H9 (cell line): ENCODE measurements around the gene TUBA1A. TPM values are rescaled to one million over a fixed set of nuclear protein-coding genes. Genes with fewer than 3 reads are reported as not detected.
"Not testable (repeated sequence)": the region's sequence is repeated elsewhere in the genome, so short reads cannot be mapped to it uniquely, and the experiment has no call there.

ENCODE experiments used
- DNase-seq: peaks from one replicate; pipeline ENCODE4 v3.0.0-alpha.2; 2017
- H2AFZ ChIP-seq: one replicate; pipeline ENCODE4 v1.6.1; 2013; ENCODE audit warnings: mild to moderate bottlenecking, low read length, control low read depth, moderate library complexity
- H2AK5ac ChIP-seq: 2 replicates; pipeline ENCODE4 v1.6.1; 2013; ENCODE audit warnings: low read length, control low read depth, mixed read lengths; ENCODE audit not compliant: insufficient read length
- H2BK120ac ChIP-seq: one replicate; pipeline ENCODE4 v1.6.1; 2013; ENCODE audit warnings: low read depth, mild to moderate bottlenecking, low read length, control low read depth, inconsistent platforms; ENCODE audit not compliant: poor library complexity, severe bottlenecking
- H2BK12ac ChIP-seq: 2 replicates; pipeline ENCODE4 v1.6.1; 2013; ENCODE audit warnings: low read length, control low read depth, mixed read lengths, low read depth; ENCODE audit not compliant: insufficient read length
- H2BK15ac ChIP-seq: 2 replicates; pipeline ENCODE4 v1.6.1; 2013; ENCODE audit warnings: low read depth, low read length, control low read depth
- H2BK20ac ChIP-seq: one replicate; pipeline ENCODE4 v1.6.1; 2013; ENCODE audit warnings: low read depth, mild to moderate bottlenecking, low read length, control low read depth, inconsistent platforms; ENCODE audit not compliant: poor library complexity, severe bottlenecking
- H2BK5ac ChIP-seq: 2 replicates; pipeline ENCODE4 v1.6.1; 2013; ENCODE audit warnings: low read length, control low read depth, mixed read lengths; ENCODE audit not compliant: insufficient read length
- H3K14ac ChIP-seq: 2 replicates; pipeline ENCODE4 v1.6.1; 2013; ENCODE audit warnings: low read length, control low read depth; ENCODE audit not compliant: insufficient read depth
- H3K18ac ChIP-seq: 2 replicates; pipeline ENCODE4 v1.6.1; 2013; ENCODE audit warnings: low read depth, mild to moderate bottlenecking, mixed read lengths, low read length, control low read depth; ENCODE audit not compliant: insufficient read length
- H3K23ac ChIP-seq: 2 replicates; pipeline ENCODE4 v1.6.1; 2013; ENCODE audit warnings: low read length, control low read depth, mixed read lengths, low read depth; ENCODE audit not compliant: insufficient read length
- H3K23me2 ChIP-seq: 2 replicates; pipeline ENCODE4 v1.6.1; 2013; ENCODE audit warnings: low read depth, mild to moderate bottlenecking, mixed read lengths, low read length, control low read depth; ENCODE audit not compliant: insufficient read length, poor library complexity, severe bottlenecking
- H3K27ac ChIP-seq: 2 replicates; pipeline ENCODE4 v1.5.1; 2013; ENCODE audit warnings: low read length, control low read depth, mixed read lengths, low read depth; ENCODE audit not compliant: insufficient read length
- H3K27me3 ChIP-seq: 2 replicates; pipeline ENCODE4 v1.6.1; 2013; ENCODE audit warnings: low read length, control low read depth, inconsistent platforms; ENCODE audit not compliant: insufficient read depth
- H3K4ac ChIP-seq: 2 replicates; pipeline ENCODE4 v1.6.1; 2013; ENCODE audit warnings: low read depth, mild to moderate bottlenecking, control low read depth, inconsistent platforms, low read length, moderate library complexity
- H3K4me1 ChIP-seq: 2 replicates; pipeline ENCODE4 v1.6.1; 2013; ENCODE audit warnings: low read length, control low read depth, inconsistent platforms; ENCODE audit not compliant: insufficient read depth
- H3K4me2 ChIP-seq: 2 replicates; pipeline ENCODE4 v1.6.1; 2013; ENCODE audit warnings: low read length, control low read depth, mixed read lengths; ENCODE audit not compliant: insufficient read length, insufficient read depth
- H3K56ac ChIP-seq: 2 replicates; pipeline ENCODE4 v1.6.1; 2013; ENCODE audit warnings: low read depth, mild to moderate bottlenecking, mixed read lengths, low read length, control low read depth; ENCODE audit not compliant: insufficient read length
- H3K79me1 ChIP-seq: 2 replicates; pipeline ENCODE4 v1.6.1; 2013; ENCODE audit warnings: low read depth, mild to moderate bottlenecking, moderate library complexity, low read length, control low read depth, inconsistent platforms; ENCODE audit not compliant: insufficient read depth, poor library complexity, severe bottlenecking
- H3K79me2 ChIP-seq: 2 replicates; pipeline ENCODE4 v1.6.1; 2013; ENCODE audit warnings: low read length, control low read depth, inconsistent platforms; ENCODE audit not compliant: insufficient read depth
- H3K9ac ChIP-seq: 2 replicates; pipeline ENCODE4 v1.6.1; 2013; ENCODE audit warnings: low read length, control low read depth, mixed read lengths; ENCODE audit not compliant: insufficient read length; ENCODE audit errors: extremely low read depth
- H3K9me3 ChIP-seq: one replicate; pipeline ENCODE4 v1.6.1; 2013; ENCODE audit warnings: low read depth, low read length, inconsistent platforms; ENCODE audit not compliant: control insufficient read depth
- H3T11ph ChIP-seq: one replicate; pipeline ENCODE4 v1.6.1; 2013; ENCODE audit warnings: mild to moderate bottlenecking, low read length, control low read depth, inconsistent platforms
- H4K20me1 ChIP-seq: one replicate; pipeline ENCODE4 v1.6.1; 2013; ENCODE audit not compliant: control insufficient read depth, insufficient read length, insufficient read depth
- H4K5ac ChIP-seq: 2 replicates; pipeline ENCODE4 v1.6.1; 2013; ENCODE audit warnings: low read depth, mild to moderate bottlenecking, mixed read lengths, low read length, control low read depth; ENCODE audit not compliant: insufficient read length
- H4K8ac ChIP-seq: replicated peaks from 2 replicates; pipeline ENCODE4 v1.6.1; 2013; ENCODE audit warnings: low read length, control low read depth, mixed read lengths, low read depth; ENCODE audit not compliant: insufficient read length
- H4K91ac ChIP-seq: 2 replicates; pipeline ENCODE4 v1.6.1; 2013; ENCODE audit warnings: low read depth, mild to moderate bottlenecking, moderate library complexity, mixed read lengths, low read length, control low read depth; ENCODE audit not compliant: insufficient read length
- H3K27ac Mint-ChIP-seq, 3 experiments: 2 replicates in 2 of 3; 3 replicates in 1 of 3; pipeline ENCODE4 v1.8.0; 2020 to 2021; ENCODE audit warnings: mixed read lengths in 3 of 3, mild to moderate bottlenecking in 1 of 3, moderate library complexity in 1 of 3
- H3K27me3 Mint-ChIP-seq: 2 replicates; pipeline ENCODE4 v1.8.0; 2021; ENCODE audit warnings: low read depth, mild to moderate bottlenecking, moderate library complexity, mixed read lengths
- H3K36me3 Mint-ChIP-seq, 3 experiments: 2 replicates in 2 of 3; 3 replicates in 1 of 3; pipeline ENCODE4 v1.8.0; 2020 to 2021; ENCODE audit warnings: low read depth in 3 of 3, mixed read lengths in 3 of 3; ENCODE audit not compliant: insufficient read depth in 1 of 3
- H3K4me1 Mint-ChIP-seq, 2 experiments: 2 replicates each; pipeline ENCODE4 v1.8.0; 2020; ENCODE audit warnings: mixed read lengths in 2 of 2
- H3K4me3 Mint-ChIP-seq, 2 experiments: 2 replicates in 1 of 2; 3 replicates in 1 of 2; pipeline ENCODE4 v1.8.0; 2020 to 2021; ENCODE audit warnings: mild to moderate bottlenecking in 2 of 2, mixed read lengths in 2 of 2, moderate library complexity in 1 of 2
- H3K9me3 Mint-ChIP-seq, 2 experiments: 2 replicates in 1 of 2; 3 replicates in 1 of 2; pipeline ENCODE4 v1.8.0; 2020; ENCODE audit warnings: mild to moderate bottlenecking in 2 of 2, mixed read lengths in 2 of 2, moderate library complexity in 1 of 2
- WGBS: extraction: QIAGEN DNeasy Blood & Tissue Kit; methylation state at CpG from one replicate; pipeline ENCODE4 v1.1.7; 2013; ENCODE audit warnings: missing lambda C conversion rate, low lambda C conversion rate, mixed read lengths; ENCODE audit not compliant: insufficient read length; ENCODE audit errors: extremely low coverage; 5-methylcytosine and 5-hydroxymethylcytosine counted together
- total RNA-seq: library from RNA; stranded (reverse); gene quantifications from 2 replicates; pipeline ENCODE4 v1.2.1, GENCODE V29; 2021

Gene TUBA1A
- total RNA-seq, 1 experiment from 2014 or later: 149 TPM

DNA sequence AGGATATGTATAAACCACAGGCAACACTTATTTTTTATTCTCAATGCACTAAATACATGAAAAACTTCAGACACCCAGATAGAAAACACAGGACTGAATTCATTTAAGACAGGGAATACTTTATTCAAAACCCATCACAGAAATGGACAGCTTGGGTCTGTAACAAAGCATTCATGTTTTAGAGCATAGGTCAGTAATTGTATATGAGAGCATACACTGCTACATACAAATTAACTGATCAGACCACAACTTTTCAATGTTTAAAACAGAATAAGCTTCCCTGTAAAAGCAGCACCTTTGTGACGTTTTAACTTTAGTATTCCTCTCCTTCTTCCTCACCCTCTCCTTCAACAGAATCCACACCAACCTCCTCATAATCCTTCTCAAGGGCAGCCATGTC is 4.2 kb downstream of the TUBA1A start:
- not testable (repeated sequence) for H3K23me2 ChIP-seq, H3K27me3 Mint-ChIP-seq, H4K8ac ChIP-seq, H3K4me1 ChIP-seq, H2AK5ac ChIP-seq, H3K9ac ChIP-seq, H2BK20ac ChIP-seq, H4K20me1 ChIP-seq, H3K18ac ChIP-seq, H4K5ac ChIP-seq, H3K14ac ChIP-seq, DNase-seq, H3T11ph ChIP-seq, H2BK12ac ChIP-seq, H2AFZ ChIP-seq, H3K23ac ChIP-seq, H3K79me2 ChIP-seq, H4K91ac ChIP-seq, H3K56ac ChIP-seq, H3K4ac ChIP-seq, H3K27me3 ChIP-seq, H3K4me3 Mint-ChIP-seq, H2BK5ac ChIP-seq, H3K9me3 Mint-ChIP-seq, H2BK120ac ChIP-seq, H3K79me1 ChIP-seq, H2BK15ac ChIP-seq, H3K4me2 ChIP-seq, H3K9me3 ChIP-seq, H3K27ac ChIP-seq
- WGBS: no CpG with 5 or more reads among the region's 1 CpG
- Mint-ChIP-seq H3K27ac (0 out of 7 replicates have a peak overlapping the region, but pooled peaks of 1 of the 3 experiments have one; percentile 7), H3K36me3 (peaks cover 17 to 24% (median 22%) of the 10 kb centered on the region in 3 experiments), H3K4me1 (peaks cover 8 to 14% of the 10 kb centered on the region in 2 experiments)

DNA sequence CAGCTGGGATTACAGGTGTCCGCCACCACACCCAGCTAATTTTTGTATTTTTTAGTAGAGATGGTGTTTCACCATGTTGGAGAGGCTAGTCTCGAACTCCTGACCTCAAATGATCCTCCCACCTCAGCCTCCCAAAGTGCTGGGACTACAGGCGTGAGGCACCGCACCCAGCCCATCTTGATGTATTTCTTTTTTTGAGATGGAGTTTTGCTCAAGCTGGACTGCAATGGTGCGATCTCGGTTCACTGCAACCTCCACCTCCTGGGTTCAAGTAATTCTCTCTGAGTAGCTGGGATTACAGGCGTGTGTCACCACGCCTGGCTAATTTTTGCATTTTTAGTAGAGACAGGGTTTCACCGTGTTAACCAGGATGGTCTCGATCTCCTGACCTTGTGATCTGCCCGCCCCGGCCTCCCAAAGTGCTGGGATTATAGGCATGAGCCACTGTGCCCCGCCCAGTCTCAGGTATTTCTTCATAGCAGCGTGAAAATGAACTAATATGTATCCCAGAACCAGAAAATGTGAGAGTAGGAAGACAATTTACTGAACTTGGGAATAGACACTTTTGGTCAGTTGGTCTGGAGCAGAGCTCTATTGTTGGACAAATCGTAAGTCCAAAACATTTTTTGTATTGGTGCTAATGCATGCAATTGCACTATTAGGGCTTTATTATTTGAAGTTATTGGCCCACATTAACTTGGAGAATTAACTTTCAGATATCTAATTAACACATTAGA is 5.5 kb downstream of the TUBA1A start:
- H4K20me1 ChIP-seq, H3K27ac ChIP-seq, H4K91ac ChIP-seq, H3K4ac ChIP-seq, H2AFZ ChIP-seq, H3K9me3 ChIP-seq, H3K9ac ChIP-seq, H3K79me1 ChIP-seq, H3K18ac ChIP-seq, H3K9me3 Mint-ChIP-seq, H3K4me3 Mint-ChIP-seq, H4K8ac ChIP-seq, H3K14ac ChIP-seq, H2BK20ac ChIP-seq, H3T11ph ChIP-seq, H3K27me3 Mint-ChIP-seq, H4K5ac ChIP-seq, H3K56ac ChIP-seq, H2BK120ac ChIP-seq, H3K23ac ChIP-seq, H3K23me2 ChIP-seq, H3K27me3 ChIP-seq, H2AK5ac ChIP-seq, H2BK5ac ChIP-seq, DNase-seq, H3K79me2 ChIP-seq, H2BK15ac ChIP-seq, H3K4me2 ChIP-seq, H3K27ac Mint-ChIP-seq, H3K4me1 ChIP-seq, H2BK12ac ChIP-seq: not testable (repeated sequence)
- H3K36me3 Mint-ChIP-seq: peaks cover 17 to 24% (median 22%) of the 10 kb centered on the region in 3 experiments
- peaks cover 6 to 11% of the 10 kb centered on the region in 2 experiments for H3K4me1 Mint-ChIP-seq
- WGBS: no CpG with 5 or more reads among the region's 15 CpGs
